HCT116 (cell line): ENCODE data around the gene TMCC1. TPM values are rescaled to one million over a fixed set of nuclear protein-coding genes. Genes with fewer than 3 reads are reported as not detected.

Experiments used
- ATAC-seq: fragments of 200-7000 bp; cut with Tn5 transposase; 2 replicates; pipeline ENCODE4 v1.9.1; 2020; ENCODE audit warnings: mild to moderate bottlenecking, moderate library complexity
- BruUV-seq: library from RNA; stranded (reverse); fragments of 400-500 nt; replicated peaks from 2 replicates; lab custom pipeline; 2021; lab: Mats Ljungman, UMichigan
- CTCF ChIA-PET: fragments of 300-600 bp; sonication (Branson Sonifier 250); formaldehyde crosslinking; loops from one replicate; lab custom pipeline; 2021; ENCODE audit warnings: antibody characterized with exemption; lab: Charles Lee
- POLR2A ChIA-PET: fragments of 300-600, 350-600 bp; sonication (Branson Sonifier 250); formaldehyde crosslinking; loops from one replicate; lab custom pipeline; 2021; ENCODE audit warnings: antibody characterized with exemption; lab: Charles Lee
- RAD21 ChIA-PET, 2 experiments: fragments of 300-600 bp; sonication (Branson Sonifier 250); formaldehyde crosslinking; loops; one replicate each; lab custom pipeline; 2023; ENCODE audit warnings: low total read pairs in 2 of 2; ENCODE audit not compliant: uncharacterized antibody in 2 of 2, unreplicated experiment in 2 of 2, low non-redundant PET in 1 of 2; lab: Charles Lee
- DNase-seq: peaks from one replicate; pipeline ENCODE4 v3.0.0-alpha.2; 2010; ENCODE audit warnings: low read depth, low spot score
- H2AFZ ChIP-seq: fragments of 200-600 bp; shearing (Covaris generic), sonication (generic); 2 replicates; pipeline ENCODE4 v1.6.1; 2017; ENCODE audit warnings: low read depth, mixed run types, mixed read lengths, antibody characterized with exemption, low read length; ENCODE audit not compliant: poor library complexity, severe bottlenecking
- H3K27ac ChIP-seq: 2 replicates; pipeline ENCODE4 v1.5.1; 2012; ENCODE audit warnings: low read depth, low read length
- H3K27me3 ChIP-seq: fragments of 200-600 bp; sonication (generic); 2 replicates; pipeline ENCODE4 v1.6.1; 2016; ENCODE audit warnings: mixed run types, low read length, mixed read lengths; ENCODE audit not compliant: insufficient read depth
- H3K36me3 ChIP-seq, 2 experiments: fragments of 200-500 bp in 1 of 2; fragments of 200-600 bp in 1 of 2; sonication (Bioruptor generic) in 1 of 2; sonication (generic) in 1 of 2; 2 replicates each; pipeline versions ENCODE4 v1.5.1 to v1.6.1; 2014 to 2016; ENCODE audit warnings: low read length in 2 of 2, inconsistent platforms in 1 of 2, mixed read lengths in 1 of 2, mixed run types in 1 of 2; ENCODE audit not compliant: insufficient read depth in 2 of 2, control insufficient read depth in 1 of 2
- H3K4me1 ChIP-seq, 2 experiments: fragments of 200-600 bp in 1 of 2; sonication (generic) in 1 of 2; 2 replicates each; pipeline versions ENCODE4 v1.5.1 to v1.6.1; 2012 to 2017; ENCODE audit warnings: low read length in 2 of 2, inconsistent platforms in 1 of 2, mild to moderate bottlenecking in 1 of 2, mixed read lengths in 1 of 2, mixed run types in 1 of 2, moderate library complexity in 1 of 2; ENCODE audit not compliant: insufficient read depth in 2 of 2, control insufficient read depth in 1 of 2
- H3K4me2 ChIP-seq: fragments of 200-600 bp; sonication (generic); 2 replicates; pipeline ENCODE4 v1.6.1; 2017; ENCODE audit warnings: mixed run types, low read length, mixed read lengths
- H3K4me3 ChIP-seq, 2 experiments: fragments of 200-600 bp in 1 of 2; sonication (generic) in 1 of 2; replicated peaks in 1 of 2; 2 replicates each; pipeline ENCODE4 v1.5.1; 2011 to 2016; ENCODE audit warnings: low read length in 2 of 2, control low read depth in 1 of 2, low read depth in 1 of 2, mild to moderate bottlenecking in 1 of 2, mixed read lengths in 1 of 2, mixed run types in 1 of 2
- H3K79me2 ChIP-seq: fragments of 200-600 bp; sonication (generic); 2 replicates; pipeline ENCODE4 v1.6.1; 2017; ENCODE audit warnings: mild to moderate bottlenecking, mixed run types, low read length, moderate library complexity, mixed read lengths; ENCODE audit not compliant: insufficient read depth
- H3K9ac ChIP-seq: fragments of 200-600 bp; sonication (generic); 2 replicates; pipeline ENCODE4 v1.6.1; 2016; ENCODE audit warnings: low read length, mixed read lengths
- H3K9me2 ChIP-seq: fragments of 200-600 bp; sonication (generic), shearing (Covaris generic); 2 replicates; pipeline ENCODE4 v1.6.1; 2017; ENCODE audit warnings: mixed run types, mild to moderate bottlenecking, moderate library complexity; ENCODE audit not compliant: insufficient read depth
- H3K9me3 ChIP-seq, 2 experiments: fragments of 200-500 bp in 1 of 2; fragments of 200-600 bp in 1 of 2; sonication (Bioruptor generic) in 1 of 2; sonication (generic) in 1 of 2; 2 replicates each; pipeline ENCODE4 v1.6.1; 2014 to 2017; ENCODE audit warnings: low read length in 2 of 2, mixed read lengths in 2 of 2, inconsistent platforms in 1 of 2, low read depth in 1 of 2, mild to moderate bottlenecking in 1 of 2, mixed run types in 1 of 2, moderate library complexity in 1 of 2; ENCODE audit not compliant: control insufficient read depth in 1 of 2, insufficient read depth in 1 of 2
- H4K20me1 ChIP-seq: fragments of 200-600 bp; sonication (generic), shearing (Covaris generic); 2 replicates; pipeline ENCODE4 v1.6.1; 2017; ENCODE audit warnings: mixed run types, mild to moderate bottlenecking, moderate library complexity; ENCODE audit not compliant: insufficient read depth
- CBX3 ChIP-seq: IDR thresholded peaks from 2 replicates; pipeline ENCODE4 v1.6.1; 2012; ENCODE audit warnings: low read depth
- EGR1 ChIP-seq: IDR thresholded peaks from 2 replicates; pipeline ENCODE4 v1.6.1; 2012; ENCODE audit warnings: low read depth
- EZH2 ChIP-seq: fragments of 200-600 bp; sonication (generic); IDR thresholded peaks from 2 replicates; pipeline ENCODE4 v1.6.1; 2017; ENCODE audit warnings: antibody characterized with exemption, mixed run types
- FOSL1 ChIP-seq: IDR thresholded peaks from 2 replicates; pipeline ENCODE4 v1.6.1; 2012; ENCODE audit warnings: low read depth
- POLR2A ChIP-seq: IDR thresholded peaks from 2 replicates; pipeline ENCODE4 v1.7.0; 2011; ENCODE audit warnings: borderline replicate concordance; ENCODE audit not compliant: insufficient read depth, insufficient read length; ENCODE audit errors: extremely low read depth
- POLR2AphosphoS5 ChIP-seq: IDR thresholded peaks from 2 replicates; pipeline ENCODE4 v1.6.1; 2011; ENCODE audit warnings: mild to moderate bottlenecking, low read depth, low read length, moderate library complexity
- RAD21 ChIP-seq: IDR thresholded peaks from 2 replicates; pipeline ENCODE4 v1.6.1; 2012; ENCODE audit warnings: low read depth, mild to moderate bottlenecking
- SIN3A ChIP-seq: IDR thresholded peaks from 2 replicates; pipeline ENCODE4 v1.6.1; 2012; ENCODE audit warnings: low read depth
- SP1 ChIP-seq: IDR thresholded peaks from 2 replicates; pipeline ENCODE4 v1.6.1; 2012; ENCODE audit warnings: low read depth
- SRF ChIP-seq: IDR thresholded peaks from 2 replicates; pipeline ENCODE4 v1.6.1; 2012; ENCODE audit warnings: low read depth
- TCF7L2 ChIP-seq: IDR thresholded peaks from 2 replicates; pipeline ENCODE4 v1.7.0; 2011; ENCODE audit warnings: borderline replicate concordance, inconsistent platforms; ENCODE audit not compliant: insufficient read depth, insufficient read length; ENCODE audit errors: extremely low read depth
- YY1 ChIP-seq: IDR thresholded peaks from 2 replicates; pipeline ENCODE4 v1.6.1; 2011; ENCODE audit warnings: low read length, low read depth, moderate library complexity, mild to moderate bottlenecking; ENCODE audit not compliant: insufficient replicate concordance; ENCODE audit errors: extremely low read depth
- ZNF274 ChIP-seq: fragments of 200-500 bp; sonication (Bioruptor generic); IDR thresholded peaks from 2 replicates; pipeline ENCODE4 v1.6.1; 2014; ENCODE audit warnings: mild to moderate bottlenecking, low read depth, low read length, inconsistent platforms
- intact Hi-C: fragments of 100-400 bp; cut with micrococcal nuclease; formaldehyde crosslinking; loops from 2 replicates; pipeline ENCODE4 v1.10.0; 2022
- total RNA-seq: library from RNA; stranded (reverse); gene quantifications from one replicate; pipeline ENCODE4 v1.2.1, GENCODE V29; 2021; ENCODE audit not compliant: unreplicated experiment
- TF ChIP-seq, protein P1 (sequence below): IDR thresholded peaks from 2 replicates; pipeline ENCODE4 v1.6.1; 2012
- TF ChIP-seq, protein P2 (sequence below): IDR thresholded peaks from 2 replicates; pipeline ENCODE4 v1.6.1; 2012; ENCODE audit warnings: low read depth
- TF ChIP-seq, protein P3 (sequence below): IDR thresholded peaks from 2 replicates; pipeline ENCODE4 v1.6.1; 2012

Gene TMCC1
- total RNA-seq, 1 experiment from 2014 or later: 32.5 TPM

DNA sequence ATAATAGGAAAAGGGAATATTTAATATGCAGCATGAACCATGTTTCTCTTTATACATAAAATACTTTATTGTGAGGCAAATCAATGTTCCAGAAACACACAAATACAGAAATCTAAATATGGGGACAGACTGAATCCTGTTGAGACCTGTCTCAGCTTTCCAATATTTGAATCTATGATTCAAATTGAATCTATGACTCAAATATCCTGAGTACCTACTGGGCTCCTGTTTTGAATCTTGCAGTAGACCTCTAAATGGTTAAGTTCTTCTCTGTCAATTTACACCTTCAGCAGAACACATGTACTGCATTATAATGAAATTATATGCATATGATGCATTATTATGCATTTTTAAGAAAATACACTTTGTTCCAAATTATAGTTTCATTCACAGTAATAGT is 143.8 kb downstream of the TMCC1 start:
- ChIA-PET CTCF (no interaction called here), RAD21 (no interaction called here), POLR2A (no interaction called here)
- no peak for TF ChIP-seq CBX3
- no peak for DNase-seq
- Histone ChIP-seq H3K9me2 (no peaks in the 10 kb centered on the region), H2AFZ (no peak overlapping the region), H3K4me1 (no peaks in the 10 kb centered on the region), H4K20me1 (no peaks in the 10 kb centered on the region), H3K4me2 (no peak overlapping the region), H3K27ac (no peak overlapping the region), H3K79me2 (peaks cover 12% of the 10 kb centered on the region; the same call in 1 of the 2 replicates), H3K36me3 (no peaks in the 10 kb centered on the region), H3K27me3 (no peaks in the 10 kb centered on the region), H3K9ac (no peak overlapping the region), H3K4me3 (no peak overlapping the region), H3K9me3 (no peaks in the 10 kb centered on the region; a peak in 2 of 4 replicates)
- no TSS peak for BruUV-seq
- intact Hi-C loops: no loop called here
- ATAC-seq: no peak

DNA sequence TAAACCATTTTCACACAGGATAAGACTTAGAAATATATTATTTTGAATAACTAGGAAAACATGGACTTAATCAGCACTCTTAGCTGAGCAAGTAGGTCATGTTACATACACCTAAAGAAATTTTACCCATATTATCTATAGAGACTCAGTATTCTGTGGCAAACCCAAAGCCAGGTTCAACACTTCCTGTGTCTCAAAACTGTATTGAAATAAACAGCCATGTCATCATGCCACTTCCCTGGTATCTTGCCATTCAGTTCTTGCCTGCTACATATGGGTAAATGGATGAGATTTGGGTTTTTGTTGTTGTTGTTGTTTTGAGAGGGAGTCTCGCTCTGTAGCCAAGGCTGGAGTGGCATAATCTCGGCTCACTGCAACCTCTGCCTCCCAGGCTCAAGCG is 145.5 kb downstream of the TMCC1 start:
- H2AFZ ChIP-seq: no peak overlapping the region
- H3K4me3 ChIP-seq: no peak overlapping the region
- H3K4me2 ChIP-seq: no peak overlapping the region
- H3K4me1 ChIP-seq: no peaks in the 10 kb centered on the region
- ChIA-PET RAD21 (no interaction called here), POLR2A (no interaction called here), CTCF (no interaction called here)
- no TSS peak for BruUV-seq
- H3K27me3 ChIP-seq: no peaks in the 10 kb centered on the region
- no peaks in the 10 kb centered on the region for H3K36me3 ChIP-seq
- no peaks in the 10 kb centered on the region for H4K20me1 ChIP-seq
- peaks cover 12% of the 10 kb centered on the region; the same call in 1 of the 2 replicates for H3K79me2 ChIP-seq
- ATAC-seq (no peak), DNase-seq (no peak)
- H3K9me2 ChIP-seq: no peaks in the 10 kb centered on the region
- no peak overlapping the region for H3K27ac ChIP-seq
- no peak overlapping the region for H3K9ac ChIP-seq
- intact Hi-C loops: no loop called here
- no peaks in the 10 kb centered on the region; a peak in 2 of 4 replicates for H3K9me3 ChIP-seq
- TF ChIP-seq, protein P1, sequence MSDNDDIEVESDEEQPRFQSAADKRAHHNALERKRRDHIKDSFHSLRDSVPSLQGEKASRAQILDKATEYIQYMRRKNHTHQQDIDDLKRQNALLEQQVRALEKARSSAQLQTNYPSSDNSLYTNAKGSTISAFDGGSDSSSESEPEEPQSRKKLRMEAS: no peak
- TF ChIP-seq EZH2: no peak
- TF ChIP-seq YY1: no peak
- TF ChIP-seq, protein P2, sequence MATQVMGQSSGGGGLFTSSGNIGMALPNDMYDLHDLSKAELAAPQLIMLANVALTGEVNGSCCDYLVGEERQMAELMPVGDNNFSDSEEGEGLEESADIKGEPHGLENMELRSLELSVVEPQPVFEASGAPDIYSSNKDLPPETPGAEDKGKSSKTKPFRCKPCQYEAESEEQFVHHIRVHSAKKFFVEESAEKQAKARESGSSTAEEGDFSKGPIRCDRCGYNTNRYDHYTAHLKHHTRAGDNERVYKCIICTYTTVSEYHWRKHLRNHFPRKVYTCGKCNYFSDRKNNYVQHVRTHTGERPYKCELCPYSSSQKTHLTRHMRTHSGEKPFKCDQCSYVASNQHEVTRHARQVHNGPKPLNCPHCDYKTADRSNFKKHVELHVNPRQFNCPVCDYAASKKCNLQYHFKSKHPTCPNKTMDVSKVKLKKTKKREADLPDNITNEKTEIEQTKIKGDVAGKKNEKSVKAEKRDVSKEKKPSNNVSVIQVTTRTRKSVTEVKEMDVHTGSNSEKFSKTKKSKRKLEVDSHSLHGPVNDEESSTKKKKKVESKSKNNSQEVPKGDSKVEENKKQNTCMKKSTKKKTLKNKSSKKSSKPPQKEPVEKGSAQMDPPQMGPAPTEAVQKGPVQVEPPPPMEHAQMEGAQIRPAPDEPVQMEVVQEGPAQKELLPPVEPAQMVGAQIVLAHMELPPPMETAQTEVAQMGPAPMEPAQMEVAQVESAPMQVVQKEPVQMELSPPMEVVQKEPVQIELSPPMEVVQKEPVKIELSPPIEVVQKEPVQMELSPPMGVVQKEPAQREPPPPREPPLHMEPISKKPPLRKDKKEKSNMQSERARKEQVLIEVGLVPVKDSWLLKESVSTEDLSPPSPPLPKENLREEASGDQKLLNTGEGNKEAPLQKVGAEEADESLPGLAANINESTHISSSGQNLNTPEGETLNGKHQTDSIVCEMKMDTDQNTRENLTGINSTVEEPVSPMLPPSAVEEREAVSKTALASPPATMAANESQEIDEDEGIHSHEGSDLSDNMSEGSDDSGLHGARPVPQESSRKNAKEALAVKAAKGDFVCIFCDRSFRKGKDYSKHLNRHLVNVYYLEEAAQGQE: no peak
- TF ChIP-seq SIN3A: no peak
- TF ChIP-seq CBX3: no peak
- no peak for TF ChIP-seq RAD21
- TF ChIP-seq FOSL1: no peak
- no peak for TF ChIP-seq POLR2AphosphoS5
- no peak for TF ChIP-seq EGR1
- TF ChIP-seq ZNF274: no peak
- TF ChIP-seq POLR2A: no peak
- TF ChIP-seq, protein P3, sequence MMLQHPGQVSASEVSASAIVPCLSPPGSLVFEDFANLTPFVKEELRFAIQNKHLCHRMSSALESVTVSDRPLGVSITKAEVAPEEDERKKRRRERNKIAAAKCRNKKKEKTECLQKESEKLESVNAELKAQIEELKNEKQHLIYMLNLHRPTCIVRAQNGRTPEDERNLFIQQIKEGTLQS: no peak
- no peak for TF ChIP-seq SP1
- TF ChIP-seq TCF7L2: no peak
- no peak for TF ChIP-seq SRF
